Mesenteric fat pad (tissue), 1 donor: ENCODE data around the gene ABCA3. TPM values are rescaled to one million over a fixed set of nuclear protein-coding genes. Genes with fewer than 3 reads are reported as not detected.

ENCODE experiments used
- DNase-seq: peaks from one replicate; pipeline ENCODE4 v3.0.0-alpha.2; 2020; ENCODE audit warnings: low spot score
- total RNA-seq: library from RNA; stranded (reverse); fragmentation: NEBNext Ultra II Directional; extraction: Animal tissue kit (Norgen Biotek cat#: 25700); gene quantifications from one replicate; pipeline ENCODE4 v1.2.1, GENCODE V29; 2021
- donor health status: DM: yes; HTN: yes; CAD: no.

The ABCA3 gene
- total RNA-seq, 1 donor from 2014 or later, result 19.5 TPM

DNA sequence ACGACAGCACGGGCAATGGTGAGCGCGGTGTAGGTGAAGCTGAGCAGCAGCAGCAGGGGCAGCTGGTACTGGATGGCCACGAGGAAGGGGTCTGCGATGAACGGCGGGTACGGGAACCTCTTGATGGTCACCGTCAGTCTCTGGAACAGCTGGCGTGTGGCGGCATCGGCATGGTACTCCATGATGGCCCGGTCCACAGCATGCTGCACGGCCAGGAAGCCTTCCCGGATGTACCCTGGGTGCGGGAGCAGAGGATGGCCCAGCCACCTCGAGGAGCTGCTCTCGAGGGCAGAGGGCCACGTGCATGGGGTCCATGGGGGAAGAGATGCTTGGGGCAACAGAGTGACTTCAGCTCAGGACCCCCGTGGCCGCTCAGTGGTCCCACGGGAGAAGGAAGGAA is 20.9 kb downstream of the ABCA3 start:
- DNase-seq, result no peak

DNA sequence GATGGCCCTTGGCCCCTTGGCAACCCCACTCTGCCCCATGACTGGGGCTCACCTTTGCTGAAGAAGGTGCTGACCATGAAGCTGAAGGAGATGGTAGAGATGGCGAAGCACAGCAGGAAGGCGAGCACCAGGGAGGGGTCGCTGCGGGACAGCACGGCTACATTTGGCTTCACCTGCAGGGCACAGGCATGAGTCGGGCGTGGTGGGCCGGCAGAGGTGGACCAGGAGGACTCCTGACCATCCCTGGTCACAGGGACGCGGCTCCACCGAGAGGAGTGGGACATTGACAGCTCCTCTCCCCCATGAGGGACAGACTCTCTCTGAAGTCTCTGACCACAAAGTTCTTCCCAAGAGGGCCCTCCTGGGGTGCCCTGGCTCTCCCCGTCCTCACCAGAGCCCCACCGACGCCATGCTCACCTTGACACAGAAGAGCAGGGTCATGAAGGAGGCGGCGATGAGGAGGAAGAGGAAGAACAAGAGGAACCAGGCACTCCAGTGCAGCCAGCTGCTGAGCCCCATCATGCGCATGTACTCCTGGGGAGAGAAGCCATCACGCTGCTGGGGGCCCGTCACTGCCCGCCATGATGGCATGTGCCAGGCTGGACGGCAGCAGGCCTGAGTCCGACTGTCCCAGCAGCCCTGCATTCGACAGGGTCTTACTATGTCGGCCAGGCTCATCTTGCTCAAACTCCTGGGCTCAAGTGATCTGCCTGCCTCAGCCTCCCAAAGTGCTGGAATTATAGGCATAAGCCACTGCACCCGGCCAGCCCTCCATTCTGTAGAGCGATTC is 23.1 kb downstream of the ABCA3 start:
- no peak for DNase-seq

DNA sequence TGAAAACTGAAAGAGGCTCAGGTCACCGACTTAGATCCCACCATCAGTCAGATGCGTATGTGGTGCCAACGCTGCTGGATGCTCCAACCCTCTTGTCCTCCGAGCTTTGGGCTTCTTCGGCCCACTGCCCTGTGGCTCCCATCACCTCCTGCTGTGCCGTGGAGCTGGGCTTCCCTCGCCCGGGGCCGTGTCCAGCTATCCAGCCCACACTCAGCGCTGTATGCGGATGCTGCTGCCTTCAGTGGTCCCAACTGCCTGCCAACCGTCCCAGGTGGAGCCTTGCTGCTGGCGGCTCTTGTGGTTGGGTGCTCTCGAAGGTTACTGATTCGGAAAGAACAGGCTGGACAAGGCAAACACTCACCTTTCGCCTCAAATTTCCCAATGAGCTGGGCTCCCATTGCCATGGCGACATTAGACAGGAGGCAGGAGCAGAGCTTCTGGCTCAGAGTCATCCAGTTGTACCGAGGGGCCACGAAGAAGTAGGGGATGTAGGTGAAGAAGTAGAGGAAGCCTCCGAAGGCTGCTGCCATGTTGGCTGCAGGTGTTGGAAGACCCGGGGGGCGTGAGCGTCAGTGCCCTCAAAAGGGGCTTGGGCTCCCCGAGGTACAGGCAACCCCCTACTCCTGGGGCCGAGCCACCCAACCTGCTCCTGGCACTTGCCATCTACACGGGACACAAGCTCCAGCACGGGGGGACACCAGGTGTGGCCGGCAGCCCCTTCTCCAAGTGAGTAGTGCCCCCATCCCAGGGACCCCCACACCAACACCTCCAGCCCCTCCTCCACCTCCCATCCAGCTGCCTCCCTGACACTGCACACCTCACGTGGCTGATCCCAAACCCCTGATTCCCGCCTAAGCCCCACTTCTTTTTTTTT is 32.2 kb downstream of the ABCA3 start:
- DNase-seq, result no peak

DNA sequence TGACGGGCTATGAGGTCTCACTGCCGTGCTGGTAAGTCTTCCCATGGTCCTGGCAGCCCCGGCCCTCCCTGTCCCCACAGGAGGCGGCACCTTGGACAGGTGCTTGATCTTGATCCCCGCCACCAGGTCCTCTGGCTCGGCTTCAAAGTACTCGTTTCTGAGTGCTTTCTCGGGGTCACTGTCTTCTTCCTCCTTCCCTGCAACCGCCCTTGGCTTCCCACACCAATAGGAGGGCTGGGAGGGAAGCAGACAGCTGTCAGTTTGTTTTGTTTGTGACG is 40.7 kb downstream of the ABCA3 start:
- no peak for DNase-seq

DNA sequence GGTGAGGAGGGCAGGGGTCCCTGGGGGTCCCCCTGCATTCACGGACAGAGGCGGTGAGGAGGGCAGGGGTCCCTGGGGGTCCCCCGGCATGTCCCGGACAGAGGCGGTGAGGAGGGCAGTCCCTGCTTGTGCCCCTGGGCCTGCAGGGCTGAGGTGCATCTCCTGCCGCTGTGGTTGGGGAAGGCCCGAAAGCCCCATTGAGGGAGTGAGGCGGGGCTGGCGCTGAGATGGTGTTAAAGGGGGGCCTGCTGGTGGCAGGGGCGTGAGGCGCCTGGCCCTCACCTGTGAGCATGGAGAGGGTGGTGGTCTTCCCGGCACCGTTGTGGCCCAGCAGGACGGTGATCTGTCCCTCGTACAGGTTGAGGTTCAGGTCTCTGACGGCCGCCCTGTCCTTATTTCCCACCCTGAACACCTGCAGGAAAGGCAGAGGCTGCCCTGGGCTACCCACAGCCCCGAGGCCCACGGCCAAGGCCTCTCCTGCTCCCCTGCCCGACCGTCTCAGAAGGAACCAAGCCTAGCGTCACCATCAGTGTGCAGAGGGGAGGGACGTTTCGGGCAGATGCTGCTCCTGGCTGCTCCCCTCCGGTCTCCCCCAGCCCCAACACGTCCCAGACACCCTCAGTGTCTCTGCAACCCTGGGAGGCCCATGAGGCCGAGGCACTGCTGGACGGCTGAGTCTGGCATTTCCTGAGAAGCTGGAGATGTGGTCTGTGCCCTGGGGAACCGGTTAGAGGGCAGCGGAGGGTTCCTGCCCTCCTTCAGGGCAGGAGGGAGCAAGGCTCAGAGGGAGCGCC is 41.2 kb downstream of the ABCA3 start:
- no peak for DNase-seq

DNA sequence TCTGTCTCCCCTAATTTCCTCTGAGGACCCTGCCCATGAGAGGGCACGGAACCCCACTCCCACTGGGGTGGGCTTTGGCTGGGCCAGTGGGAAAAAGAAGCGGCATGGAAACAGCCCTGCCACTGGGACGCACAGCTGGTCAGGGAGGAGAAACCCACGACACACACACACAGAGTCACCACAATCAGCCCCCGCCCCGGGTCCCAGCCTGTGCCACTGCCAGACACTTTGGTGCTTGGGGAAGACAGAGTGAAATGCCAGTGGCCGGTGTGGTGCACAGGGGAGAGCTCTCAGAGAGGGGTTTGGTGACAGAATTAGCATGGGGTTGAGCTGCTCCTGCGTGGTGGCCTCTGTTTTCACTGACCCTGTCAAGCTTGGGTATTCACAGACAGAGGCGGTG is 41.9 kb downstream of the ABCA3 start:
- no peak for DNase-seq

DNA sequence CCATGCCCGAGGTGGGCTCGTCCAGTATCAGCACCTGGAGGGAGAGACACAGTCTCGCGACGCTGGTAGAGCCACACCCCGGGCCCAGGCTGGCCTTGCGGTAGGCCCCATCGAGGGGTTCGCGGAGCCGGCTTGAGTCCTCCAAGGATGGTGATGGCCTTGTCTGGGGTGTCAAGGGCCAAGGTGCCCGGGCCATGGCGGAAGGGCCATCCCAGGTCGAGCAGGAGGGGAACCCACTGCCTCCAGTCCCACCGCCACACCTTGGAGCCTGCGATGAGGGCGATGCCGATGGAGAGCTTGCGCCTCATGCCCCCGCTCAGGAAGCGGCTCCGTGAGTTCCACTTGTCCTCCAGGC is 43.0 kb downstream of the ABCA3 start:
- no peak for DNase-seq

DNA sequence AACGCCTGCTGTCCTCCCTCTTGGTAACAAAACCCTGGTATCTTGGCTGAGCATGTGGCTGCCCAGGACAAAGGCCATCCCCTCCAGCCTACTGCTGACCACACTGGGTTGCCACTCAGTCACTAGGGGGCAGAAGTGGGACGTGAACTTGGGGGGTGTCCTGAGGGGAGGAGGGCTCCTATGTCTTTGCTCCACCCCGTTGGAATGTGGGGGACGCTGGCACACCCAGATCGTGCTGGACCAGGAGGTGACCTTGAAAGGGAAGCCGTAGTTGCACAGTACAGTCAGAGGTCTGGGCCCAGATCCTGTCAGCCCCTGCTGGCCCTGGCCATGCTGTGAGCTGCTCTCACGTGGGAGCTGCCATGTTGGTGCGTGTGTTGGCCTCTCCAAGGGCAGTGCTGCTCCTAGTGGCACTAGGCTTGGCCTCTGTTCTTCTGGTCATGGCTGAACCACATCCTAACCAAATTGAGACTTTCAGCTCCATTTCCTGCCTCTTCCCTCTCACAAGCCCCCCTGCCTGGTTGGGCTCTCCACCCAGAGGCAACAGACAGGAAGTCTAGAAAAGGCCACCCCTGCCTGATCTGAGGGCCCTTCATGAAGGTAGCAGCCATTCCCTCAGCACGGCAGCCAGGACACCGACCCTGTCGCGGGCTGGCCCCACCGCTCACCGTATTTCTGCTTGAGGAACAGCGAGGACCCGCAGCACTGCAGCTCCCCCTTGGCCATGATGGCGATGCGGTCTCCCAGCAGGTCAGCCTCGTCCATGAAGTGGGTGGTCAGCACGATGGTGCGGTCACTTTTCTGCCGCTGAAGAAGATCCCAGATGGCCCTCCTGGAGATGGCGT is 43.6 kb downstream of the ABCA3 start:
- DNase-seq, result no peak

DNA sequence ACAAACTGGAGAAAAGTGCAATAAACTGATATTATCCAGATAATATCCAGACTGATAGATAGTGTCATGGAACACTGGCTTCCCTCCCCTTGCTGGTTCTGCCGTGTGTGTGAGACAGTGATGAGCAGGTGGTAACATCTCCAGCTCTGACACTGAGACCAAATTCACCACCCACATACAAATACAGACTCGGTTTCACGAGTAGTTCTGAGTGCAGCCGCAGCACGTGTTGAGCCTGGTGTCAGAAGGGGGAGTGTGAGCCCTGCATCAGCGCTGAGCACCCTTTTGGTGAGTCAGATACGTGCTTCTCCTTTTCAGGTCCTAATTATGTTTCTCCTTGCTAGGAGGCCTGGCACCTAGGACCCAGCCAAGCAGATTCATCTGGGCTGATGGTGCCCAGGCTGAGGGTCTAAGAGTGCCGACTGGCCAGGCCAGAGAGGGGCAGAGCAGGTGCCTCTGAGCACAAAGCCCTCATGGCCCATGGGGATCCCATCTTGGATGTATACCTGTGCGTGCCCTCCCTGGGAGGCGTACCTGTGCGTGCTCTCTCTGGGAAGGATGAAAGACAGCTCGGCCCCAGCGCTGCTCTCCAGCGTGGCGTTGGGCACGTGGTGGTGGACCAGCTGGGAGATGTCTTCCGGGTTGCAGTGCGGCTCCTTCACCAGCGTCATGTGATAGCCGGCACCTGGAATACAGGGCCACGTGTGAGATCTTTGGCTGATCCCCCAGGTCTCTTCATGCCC is 45.3 kb downstream of the ABCA3 start:
- DNase-seq, result no peak

DNA sequence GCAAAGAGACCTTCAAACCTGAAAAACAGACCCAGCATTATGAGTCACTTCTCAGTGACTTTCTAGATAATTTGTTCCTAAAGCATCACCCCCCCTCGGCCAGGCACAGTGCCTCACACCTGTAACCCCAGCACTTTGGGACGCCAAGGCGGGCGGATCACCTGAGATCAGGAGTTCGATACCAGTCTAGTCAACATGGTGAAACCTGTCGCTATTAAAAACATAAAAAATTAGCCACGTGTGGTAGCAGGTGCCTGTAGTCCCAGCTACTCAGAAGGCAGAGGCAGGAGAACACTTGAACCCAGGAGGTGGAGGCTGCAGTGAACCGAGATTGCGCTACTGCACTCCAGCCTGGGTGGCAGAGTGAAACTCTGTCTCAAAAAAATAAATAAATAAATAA is 48.3 kb downstream of the ABCA3 start:
- DNase-seq, result no peak

DNA sequence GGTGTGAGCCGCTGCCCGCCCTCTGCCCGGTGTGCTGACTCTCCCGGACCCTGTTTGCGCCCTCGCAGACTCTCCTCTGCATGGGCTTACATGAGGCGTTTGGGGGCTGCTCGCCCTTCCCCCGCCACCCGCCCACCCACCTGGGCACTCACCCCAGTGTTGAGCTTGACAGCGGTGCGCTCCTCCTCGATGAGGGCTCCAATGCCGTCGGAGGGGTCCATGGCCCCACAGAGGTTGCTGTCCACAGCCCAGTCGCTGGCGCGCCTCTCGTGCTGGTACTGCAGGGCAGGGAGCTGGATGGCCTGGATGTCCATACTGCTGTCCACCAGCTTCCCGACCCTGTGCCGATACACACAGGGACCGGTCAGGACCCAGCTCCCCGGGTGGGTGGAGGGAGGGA is 51.2 kb downstream of the ABCA3 start:
- no peak for DNase-seq

DNA sequence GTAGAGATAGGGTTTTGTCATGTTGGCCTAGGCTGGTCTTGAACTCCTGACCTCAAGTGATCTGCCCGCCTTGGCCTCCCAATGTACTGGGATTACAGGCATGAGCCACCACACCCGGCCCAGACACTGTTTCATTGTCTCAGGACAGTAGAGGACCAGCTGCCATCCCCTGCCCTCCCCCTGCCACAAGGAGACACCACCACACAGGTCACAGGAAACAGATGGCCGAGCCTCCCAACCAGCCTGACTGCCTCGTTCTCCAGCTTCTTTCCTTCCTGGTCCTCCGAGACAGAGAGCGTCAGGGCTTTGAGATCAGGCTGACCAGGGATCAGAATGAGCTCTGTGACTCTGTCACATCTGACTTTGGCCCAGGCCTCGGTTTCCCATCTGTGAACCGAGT is 51.8 kb downstream of the ABCA3 start:
- no peak for DNase-seq

DNA sequence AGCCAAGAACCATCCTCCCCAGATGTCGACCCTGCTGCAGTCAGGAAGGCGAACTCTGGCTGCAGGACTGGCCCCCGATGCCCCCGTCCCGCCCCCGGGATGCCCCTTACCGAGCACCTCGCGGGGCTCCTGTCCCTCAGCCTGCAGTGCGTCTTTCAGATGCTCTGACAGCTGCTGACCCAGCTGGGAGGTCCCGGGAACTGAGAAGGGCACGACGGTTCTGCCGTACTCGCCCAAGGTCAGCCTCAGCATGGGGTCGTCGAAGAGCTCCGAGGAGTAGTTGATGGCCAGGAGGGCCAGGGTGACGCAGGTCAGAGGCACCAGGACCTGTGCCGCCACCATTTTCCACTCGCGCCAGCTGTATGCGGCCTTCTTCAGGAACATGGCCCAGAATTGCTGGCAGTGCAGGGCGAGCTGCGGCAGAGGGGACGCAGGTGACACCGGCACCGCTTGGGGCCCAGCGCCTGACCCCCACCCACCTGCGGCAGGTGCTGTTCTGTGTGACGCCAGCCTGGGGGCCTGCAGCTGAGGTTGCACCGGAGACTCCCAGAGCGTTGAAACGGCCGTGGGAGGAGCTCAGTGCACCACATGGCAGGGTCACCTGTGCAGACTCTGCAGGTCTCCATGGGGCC is 52.5 kb downstream of the ABCA3 start:
- no peak for DNase-seq

DNA sequence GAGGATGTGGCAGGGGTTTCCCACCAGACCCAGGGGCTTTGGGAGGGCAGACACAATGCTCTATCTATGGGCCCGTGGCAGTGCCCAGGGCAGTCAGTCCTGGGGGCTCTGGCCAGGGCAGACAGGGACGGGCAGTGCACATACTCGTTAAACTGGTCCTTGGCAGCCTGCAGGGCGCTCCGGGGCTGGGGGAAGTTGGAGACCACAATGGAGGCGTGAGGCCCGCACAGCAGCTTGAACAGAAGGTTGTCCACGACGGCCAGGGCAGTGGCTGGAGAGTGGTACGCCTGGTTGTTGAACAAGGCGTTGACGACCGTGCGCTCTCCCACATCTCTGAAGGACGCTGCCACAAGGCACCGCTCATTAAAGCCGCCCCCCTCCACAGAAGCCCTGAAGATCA is 54.0 kb downstream of the ABCA3 start:
- DNase-seq, result no peak

DNA sequence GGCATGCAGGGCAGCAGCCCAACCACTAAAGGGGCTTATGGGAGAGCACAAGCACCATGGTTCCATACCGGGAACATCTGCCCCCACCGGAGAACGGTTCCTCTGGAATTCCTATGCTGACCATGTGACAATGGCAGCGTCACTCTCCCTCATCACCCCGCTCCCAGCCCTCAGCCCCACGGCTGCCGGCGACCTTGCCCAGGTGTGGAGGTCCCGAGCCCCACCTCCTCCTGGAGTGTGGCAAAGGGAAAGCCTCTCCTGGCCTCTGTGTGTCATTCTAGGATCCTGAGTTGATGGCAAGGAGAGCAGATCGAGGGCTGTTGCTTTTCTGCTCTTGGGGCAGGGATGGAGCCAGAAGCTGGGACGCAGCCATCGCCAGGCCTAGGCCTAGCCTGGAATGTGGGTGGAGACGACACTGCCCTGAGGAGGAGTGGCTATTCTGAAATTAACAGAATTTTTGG is 54.8 kb downstream of the ABCA3 start:
- DNase-seq, result no peak

DNA sequence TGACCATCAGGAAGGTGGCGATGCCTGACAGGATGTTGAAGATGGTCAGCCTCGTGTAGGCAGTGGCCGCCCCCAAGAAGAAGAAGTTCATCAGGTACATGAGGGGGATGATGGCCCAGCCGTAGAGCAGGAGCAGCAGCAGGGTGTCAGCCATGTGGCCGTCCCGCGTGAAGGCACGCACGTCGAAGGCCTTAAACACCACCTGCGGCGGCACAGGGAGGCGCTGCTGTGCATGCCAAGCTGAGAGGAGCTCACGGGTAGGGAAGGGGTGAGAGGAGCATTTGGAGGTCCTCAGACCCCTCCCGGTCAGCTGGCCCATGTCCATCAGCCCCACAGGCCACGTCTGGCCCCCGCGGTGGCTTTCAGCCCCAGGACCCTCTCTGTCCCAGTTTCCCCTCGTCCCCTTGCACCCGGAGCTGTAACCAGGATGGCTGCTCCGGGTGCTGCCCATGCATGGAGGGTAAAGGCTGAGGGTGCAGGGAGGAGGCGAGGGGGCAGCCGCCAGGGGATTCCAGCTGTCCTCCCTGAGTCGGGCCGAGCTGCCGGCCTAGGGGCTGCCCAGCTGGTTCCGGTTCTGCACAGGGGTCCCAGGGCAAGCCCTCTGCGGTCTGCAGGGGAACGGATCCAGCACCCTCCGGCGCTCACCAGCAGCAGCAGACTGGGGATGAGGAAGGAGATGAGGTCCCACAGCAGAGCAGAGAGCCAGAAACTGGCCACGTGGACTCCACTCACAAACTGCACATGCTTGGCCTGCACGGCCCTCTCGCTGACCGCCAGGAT is 55.5 kb downstream of the ABCA3 start:
- no peak for DNase-seq

DNA sequence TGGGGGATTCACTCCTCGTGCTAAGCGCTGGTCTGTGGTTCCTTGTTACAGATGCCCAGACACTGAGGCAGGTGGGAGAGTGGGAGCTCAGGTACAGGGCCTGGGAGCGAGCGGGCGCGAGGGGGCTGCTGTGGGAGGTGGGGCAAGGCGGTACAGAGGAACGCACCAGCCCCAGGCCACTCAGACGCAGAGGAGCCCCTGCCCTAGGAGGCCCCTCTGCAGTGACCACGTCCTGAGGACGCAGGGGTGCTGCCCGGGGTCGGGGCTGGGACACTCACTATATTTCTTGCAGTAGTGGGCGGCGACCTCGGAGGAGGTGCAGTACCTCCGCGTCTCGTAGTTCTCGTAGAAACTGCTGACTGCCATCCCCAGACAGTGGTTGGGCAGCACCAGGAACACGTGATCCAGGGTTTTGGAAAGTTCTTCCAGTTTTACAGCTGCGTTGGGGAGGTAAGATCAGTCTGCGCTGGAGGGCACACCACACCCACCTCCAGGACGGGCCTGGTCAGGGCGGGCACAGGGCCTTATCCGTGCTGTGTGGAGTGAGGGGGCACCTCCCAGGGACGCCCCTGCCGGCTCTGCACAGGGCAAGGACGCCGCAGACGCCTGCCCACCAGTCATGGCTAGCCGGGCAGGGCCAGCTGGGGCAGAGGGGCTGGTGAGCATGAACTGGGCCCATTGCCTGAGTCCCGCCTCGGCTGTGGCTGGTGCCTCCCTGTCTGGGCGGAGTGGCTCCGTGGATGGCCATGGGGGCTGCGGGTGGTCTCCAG is 56.3 kb downstream of the ABCA3 start:
- DNase-seq, result no peak

DNA sequence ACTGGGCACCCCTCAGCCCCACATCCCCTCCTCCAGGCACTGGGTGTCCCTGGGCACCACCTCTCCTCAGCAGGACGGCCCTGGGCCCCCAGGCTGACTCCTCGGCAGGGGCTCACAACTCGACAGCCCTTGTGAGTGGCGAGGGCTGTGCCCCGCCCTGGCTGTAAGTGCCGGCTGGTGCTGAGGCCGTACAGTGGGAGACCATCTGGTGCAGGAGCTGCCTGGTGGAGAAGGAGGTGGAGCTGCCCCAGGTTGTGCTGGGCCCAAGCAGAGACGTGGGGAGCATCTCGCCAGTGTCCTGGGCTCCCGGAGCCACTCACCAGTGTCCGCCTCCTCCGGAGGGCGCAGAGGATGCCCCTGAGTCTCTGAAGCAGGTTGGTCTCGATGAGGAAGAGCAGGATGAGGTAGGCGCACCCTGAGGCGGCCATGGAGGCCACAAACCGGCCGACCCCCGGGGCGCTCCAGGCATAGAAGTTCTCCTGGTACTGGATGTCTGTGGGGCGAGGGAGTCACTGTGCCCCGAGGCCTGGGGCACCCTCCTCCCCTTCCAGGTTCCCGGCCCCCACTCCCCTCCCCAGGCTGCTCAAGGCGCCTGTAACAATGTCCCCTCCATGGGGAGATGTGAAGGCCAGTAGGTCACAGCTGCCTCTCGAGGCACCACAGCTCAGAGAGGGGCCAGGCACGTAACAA is 57.5 kb downstream of the ABCA3 start:
- no peak for DNase-seq
